Loucy (cell line): ENCODE data around the gene ANXA4.

Experiments
- H2AFZ ChIP-seq: fragments of 200-600 bp; sonication (generic); 2 replicates; pipeline ENCODE4 v1.6.0; 2016; ENCODE audit warnings: antibody characterized with exemption, mild to moderate bottlenecking, low read length, moderate library complexity
- H3F3A ChIP-seq: fragments of 200-600 bp; 2 replicates; pipeline ENCODE4 v1.6.0; 2016; ENCODE audit warnings: antibody characterized with exemption, low read depth, mild to moderate bottlenecking
- H3K27me3 ChIP-seq: fragments of 200-600 bp; sonication (generic); 2 replicates; pipeline ENCODE4 v1.6.1; 2014; ENCODE audit warnings: low read length, mild to moderate bottlenecking; ENCODE audit not compliant: insufficient read depth, poor library complexity, severe bottlenecking
- H3K36me3 ChIP-seq: fragments of 200-600 bp; sonication (generic); 2 replicates; pipeline ENCODE4 v1.6.1; 2016; ENCODE audit warnings: low read length; ENCODE audit not compliant: insufficient read depth
- H3K4me1 ChIP-seq: fragments of 200-600 bp; sonication (generic); 2 replicates; pipeline ENCODE4 v1.5.1; 2014; ENCODE audit warnings: low read length, mild to moderate bottlenecking; ENCODE audit not compliant: insufficient read depth, poor library complexity, severe bottlenecking
- H3K4me2 ChIP-seq: fragments of 200-600 bp; sonication (generic); 2 replicates; pipeline ENCODE4 v1.6.0; 2014; ENCODE audit warnings: antibody characterized with exemption, low read length, low read depth, mild to moderate bottlenecking; ENCODE audit not compliant: poor library complexity, severe bottlenecking
- H3K4me3 ChIP-seq: fragments of 200-600 bp; sonication (generic); 2 replicates; pipeline ENCODE4 v1.5.1; 2014; ENCODE audit warnings: low read length, mild to moderate bottlenecking, mixed read lengths; ENCODE audit not compliant: poor library complexity, severe bottlenecking
- H3K79me2 ChIP-seq: fragments of 200-600 bp; sonication (generic); 2 replicates; pipeline ENCODE4 v1.6.1; 2014; ENCODE audit warnings: low read length; ENCODE audit not compliant: insufficient read depth
- H3K9ac ChIP-seq: fragments of 200-600 bp; sonication (generic); 2 replicates; pipeline ENCODE4 v1.6.0; 2014; ENCODE audit warnings: mild to moderate bottlenecking, low read depth, low read length, moderate library complexity; ENCODE audit not compliant: poor library complexity, severe bottlenecking
- H3K9me2 ChIP-seq: fragments of 200-600 bp; sonication (generic); replicated peaks from 2 replicates; pipeline ENCODE4 v1.6.1; 2016; ENCODE audit warnings: low read depth, low read length, mixed read lengths
- H3K9me3 ChIP-seq: fragments of 200-600 bp; sonication (generic); 2 replicates; pipeline ENCODE4 v1.6.1; 2014; ENCODE audit warnings: mild to moderate bottlenecking, antibody characterized with exemption, low read length, low read depth; ENCODE audit not compliant: insufficient read depth
- H4K20me1 ChIP-seq: fragments of 200-600 bp; sonication (generic); 2 replicates; pipeline ENCODE4 v1.6.0; 2014; ENCODE audit warnings: antibody characterized with exemption, low read length, mild to moderate bottlenecking; ENCODE audit not compliant: insufficient read depth, poor library complexity, severe bottlenecking
- EZH2phosphoT487 ChIP-seq: fragments of 200-600 bp; IDR thresholded peaks from 2 replicates; pipeline ENCODE4 v1.6.1; 2018; ENCODE audit warnings: antibody characterized with exemption, mild to moderate bottlenecking, moderate library complexity, borderline replicate concordance
- TF ChIP-seq, protein P1 (sequence below): fragments of 200-600 bp; sonication (generic); conservative IDR thresholded peaks from 2 replicates; pipeline ENCODE4 v1.5.1; 2014; ENCODE audit warnings: mild to moderate bottlenecking, antibody characterized with exemption, low read length

The ANXA4 gene

GRCh38 chr2:69846182-69847067, 104.5 kb downstream of the ANXA4 start:
- no peaks in the 10 kb centered on the region for H3K4me1 ChIP-seq
- TF ChIP-seq, protein P1, sequence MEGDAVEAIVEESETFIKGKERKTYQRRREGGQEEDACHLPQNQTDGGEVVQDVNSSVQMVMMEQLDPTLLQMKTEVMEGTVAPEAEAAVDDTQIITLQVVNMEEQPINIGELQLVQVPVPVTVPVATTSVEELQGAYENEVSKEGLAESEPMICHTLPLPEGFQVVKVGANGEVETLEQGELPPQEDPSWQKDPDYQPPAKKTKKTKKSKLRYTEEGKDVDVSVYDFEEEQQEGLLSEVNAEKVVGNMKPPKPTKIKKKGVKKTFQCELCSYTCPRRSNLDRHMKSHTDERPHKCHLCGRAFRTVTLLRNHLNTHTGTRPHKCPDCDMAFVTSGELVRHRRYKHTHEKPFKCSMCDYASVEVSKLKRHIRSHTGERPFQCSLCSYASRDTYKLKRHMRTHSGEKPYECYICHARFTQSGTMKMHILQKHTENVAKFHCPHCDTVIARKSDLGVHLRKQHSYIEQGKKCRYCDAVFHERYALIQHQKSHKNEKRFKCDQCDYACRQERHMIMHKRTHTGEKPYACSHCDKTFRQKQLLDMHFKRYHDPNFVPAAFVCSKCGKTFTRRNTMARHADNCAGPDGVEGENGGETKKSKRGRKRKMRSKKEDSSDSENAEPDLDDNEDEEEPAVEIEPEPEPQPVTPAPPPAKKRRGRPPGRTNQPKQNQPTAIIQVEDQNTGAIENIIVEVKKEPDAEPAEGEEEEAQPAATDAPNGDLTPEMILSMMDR = no peak
- peaks cover 74% of the 10 kb centered on the region; the same call in 1 of the 2 replicates for H3K36me3 ChIP-seq
- no peaks in the 10 kb centered on the region for H3K9me2 ChIP-seq
- no peak overlapping the region for H2AFZ ChIP-seq
- no peaks in the 10 kb centered on the region for H3F3A ChIP-seq
- no peak overlapping the region for H3K4me3 ChIP-seq
- H3K4me2 ChIP-seq = no peak overlapping the region
- no peak overlapping the region for H3K9ac ChIP-seq
- H3K9me3 ChIP-seq = no peaks in the 10 kb centered on the region
- no peaks in the 10 kb centered on the region for H3K79me2 ChIP-seq
- H4K20me1 ChIP-seq = no peaks in the 10 kb centered on the region
- no peaks in the 10 kb centered on the region for H3K27me3 ChIP-seq

DNA sequence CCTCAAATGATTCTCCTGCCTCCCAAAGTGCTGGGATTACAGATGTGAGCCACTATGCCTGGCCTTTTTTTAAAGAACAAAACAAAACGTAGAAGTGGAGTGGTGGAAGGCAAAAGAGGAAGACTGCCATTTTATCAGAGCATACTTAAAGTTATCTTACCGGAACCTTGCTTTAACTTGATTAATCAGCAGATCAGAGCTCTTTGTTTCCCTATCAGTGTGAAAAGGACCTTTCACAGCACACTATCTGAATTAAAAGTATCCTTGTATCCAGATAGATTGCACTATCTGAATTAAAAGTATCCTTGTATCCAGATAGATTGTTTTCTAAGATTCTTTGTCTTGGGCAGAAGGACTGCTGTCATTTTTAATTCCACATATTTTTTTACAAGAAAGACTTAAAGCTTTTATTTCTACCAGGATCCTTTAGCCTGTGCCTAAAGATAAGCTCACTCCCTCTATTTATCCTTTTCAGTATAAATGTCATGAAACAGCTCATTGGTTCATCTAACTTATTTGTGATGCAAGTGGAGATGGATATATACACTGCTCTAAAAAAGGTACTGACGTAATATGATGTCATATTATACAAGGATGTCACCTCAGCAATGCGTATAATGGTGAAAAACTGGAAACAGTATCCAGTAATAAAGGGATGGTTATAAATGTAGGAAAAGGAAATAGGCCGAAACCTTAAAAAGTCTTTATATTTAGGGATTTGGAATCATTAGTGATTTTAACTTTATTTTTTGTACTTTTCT, 105.3 kb downstream of the ANXA4 start:
- H3K27me3 ChIP-seq = no peaks in the 10 kb centered on the region
- no peak for TF ChIP-seq EZH2phosphoT487
- TF ChIP-seq, protein P1 = no peak
- H4K20me1 ChIP-seq = no peaks in the 10 kb centered on the region
- H3K79me2 ChIP-seq = no peaks in the 10 kb centered on the region
- H3K4me1 ChIP-seq = no peaks in the 10 kb centered on the region
- no peak overlapping the region for H3K4me3 ChIP-seq
- no peaks in the 10 kb centered on the region for H3K9me2 ChIP-seq
- no peak overlapping the region for H3K9ac ChIP-seq
- H3K4me2 ChIP-seq = no peak overlapping the region
- no peak overlapping the region for H2AFZ ChIP-seq
- no peaks in the 10 kb centered on the region for H3K9me3 ChIP-seq
- H3F3A ChIP-seq = no peaks in the 10 kb centered on the region
- H3K36me3 ChIP-seq = peaks cover 74% of the 10 kb centered on the region; the same call in 1 of the 2 replicates

DNA sequence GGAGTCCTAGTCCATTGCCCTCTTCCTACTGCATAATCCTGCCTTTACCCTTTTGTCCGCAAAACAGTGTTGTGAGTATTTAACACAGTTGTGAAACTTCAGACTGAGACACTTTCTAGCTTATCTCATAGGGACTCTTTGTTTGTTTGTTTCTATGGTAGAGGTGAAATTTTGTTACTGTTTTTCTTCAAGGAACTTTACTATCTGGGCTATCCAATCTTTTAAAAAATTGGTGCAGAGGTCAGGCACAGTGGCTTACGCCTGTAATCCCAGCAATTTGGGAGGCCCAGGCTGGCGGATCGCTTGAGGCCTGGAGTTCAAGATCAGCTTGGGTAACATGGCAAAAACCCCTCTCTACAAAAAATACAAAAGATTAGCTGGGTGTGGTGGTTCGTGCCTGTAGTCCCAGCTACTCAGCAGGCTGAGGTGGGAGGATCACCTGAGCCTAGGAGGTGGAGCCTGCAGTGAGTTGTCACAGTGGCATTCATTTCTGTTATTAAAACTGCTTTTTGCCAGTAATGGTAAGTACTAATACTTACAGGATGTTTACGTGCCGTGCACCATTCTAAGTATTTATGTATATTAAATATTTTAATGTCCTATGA, 106.4 kb downstream of the ANXA4 start:
- TF ChIP-seq EZH2phosphoT487 = no peak
- TF ChIP-seq, protein P1 = no peak
- Histone ChIP-seq H3K27me3 (no peaks in the 10 kb centered on the region), H4K20me1 (no peaks in the 10 kb centered on the region), H3K79me2 (no peaks in the 10 kb centered on the region), H3K9me2 (no peaks in the 10 kb centered on the region), H3K4me3 (no peak overlapping the region), H3K9me3 (no peaks in the 10 kb centered on the region), H3K4me1 (no peaks in the 10 kb centered on the region), H3K36me3 (peaks cover 77% of the 10 kb centered on the region; the same call in 1 of the 2 replicates), H2AFZ (no peak overlapping the region), H3K4me2 (no peak overlapping the region), H3K9ac (no peak overlapping the region), H3F3A (no peaks in the 10 kb centered on the region)
